H9 (cell line): ENCODE measurements around the gene CRY1. TPM values are rescaled to one million over a fixed set of nuclear protein-coding genes. Genes with fewer than 3 reads are reported as not detected.
A peak's percentile ranks its signal among the peaks of the same experiment; 100 is the strongest.

Experiments used
- DNase-seq: peaks from one replicate; pipeline ENCODE4 v3.0.0-alpha.2; 2017
- H2AFZ ChIP-seq: one replicate; pipeline ENCODE4 v1.6.1; 2013; ENCODE audit warnings: mild to moderate bottlenecking, low read length, control low read depth, moderate library complexity
- H2AK5ac ChIP-seq: 2 replicates; pipeline ENCODE4 v1.6.1; 2013; ENCODE audit warnings: low read length, control low read depth, mixed read lengths; ENCODE audit not compliant: insufficient read length
- H2BK120ac ChIP-seq: one replicate; pipeline ENCODE4 v1.6.1; 2013; ENCODE audit warnings: low read depth, mild to moderate bottlenecking, low read length, control low read depth, inconsistent platforms; ENCODE audit not compliant: poor library complexity, severe bottlenecking
- H2BK12ac ChIP-seq: 2 replicates; pipeline ENCODE4 v1.6.1; 2013; ENCODE audit warnings: low read length, control low read depth, mixed read lengths, low read depth; ENCODE audit not compliant: insufficient read length
- H2BK15ac ChIP-seq: 2 replicates; pipeline ENCODE4 v1.6.1; 2013; ENCODE audit warnings: low read depth, low read length, control low read depth
- H2BK20ac ChIP-seq: one replicate; pipeline ENCODE4 v1.6.1; 2013; ENCODE audit warnings: low read depth, mild to moderate bottlenecking, low read length, control low read depth, inconsistent platforms; ENCODE audit not compliant: poor library complexity, severe bottlenecking
- H2BK5ac ChIP-seq: 2 replicates; pipeline ENCODE4 v1.6.1; 2013; ENCODE audit warnings: low read length, control low read depth, mixed read lengths; ENCODE audit not compliant: insufficient read length
- H3K14ac ChIP-seq: 2 replicates; pipeline ENCODE4 v1.6.1; 2013; ENCODE audit warnings: low read length, control low read depth; ENCODE audit not compliant: insufficient read depth
- H3K18ac ChIP-seq: 2 replicates; pipeline ENCODE4 v1.6.1; 2013; ENCODE audit warnings: low read depth, mild to moderate bottlenecking, mixed read lengths, low read length, control low read depth; ENCODE audit not compliant: insufficient read length
- H3K23ac ChIP-seq: 2 replicates; pipeline ENCODE4 v1.6.1; 2013; ENCODE audit warnings: low read length, control low read depth, mixed read lengths, low read depth; ENCODE audit not compliant: insufficient read length
- H3K23me2 ChIP-seq: 2 replicates; pipeline ENCODE4 v1.6.1; 2013; ENCODE audit warnings: low read depth, mild to moderate bottlenecking, mixed read lengths, low read length, control low read depth; ENCODE audit not compliant: insufficient read length, poor library complexity, severe bottlenecking
- H3K27ac ChIP-seq: 2 replicates; pipeline ENCODE4 v1.5.1; 2013; ENCODE audit warnings: low read length, control low read depth, mixed read lengths, low read depth; ENCODE audit not compliant: insufficient read length
- H3K27me3 ChIP-seq: 2 replicates; pipeline ENCODE4 v1.6.1; 2013; ENCODE audit warnings: low read length, control low read depth, inconsistent platforms; ENCODE audit not compliant: insufficient read depth
- H3K4ac ChIP-seq: 2 replicates; pipeline ENCODE4 v1.6.1; 2013; ENCODE audit warnings: low read depth, mild to moderate bottlenecking, control low read depth, inconsistent platforms, low read length, moderate library complexity
- H3K4me1 ChIP-seq: 2 replicates; pipeline ENCODE4 v1.6.1; 2013; ENCODE audit warnings: low read length, control low read depth, inconsistent platforms; ENCODE audit not compliant: insufficient read depth
- H3K4me2 ChIP-seq: 2 replicates; pipeline ENCODE4 v1.6.1; 2013; ENCODE audit warnings: low read length, control low read depth, mixed read lengths; ENCODE audit not compliant: insufficient read length, insufficient read depth
- H3K56ac ChIP-seq: 2 replicates; pipeline ENCODE4 v1.6.1; 2013; ENCODE audit warnings: low read depth, mild to moderate bottlenecking, mixed read lengths, low read length, control low read depth; ENCODE audit not compliant: insufficient read length
- H3K79me1 ChIP-seq: 2 replicates; pipeline ENCODE4 v1.6.1; 2013; ENCODE audit warnings: low read depth, mild to moderate bottlenecking, moderate library complexity, low read length, control low read depth, inconsistent platforms; ENCODE audit not compliant: insufficient read depth, poor library complexity, severe bottlenecking
- H3K79me2 ChIP-seq: 2 replicates; pipeline ENCODE4 v1.6.1; 2013; ENCODE audit warnings: low read length, control low read depth, inconsistent platforms; ENCODE audit not compliant: insufficient read depth
- H3K9ac ChIP-seq: 2 replicates; pipeline ENCODE4 v1.6.1; 2013; ENCODE audit warnings: low read length, control low read depth, mixed read lengths; ENCODE audit not compliant: insufficient read length; ENCODE audit errors: extremely low read depth
- H3K9me3 ChIP-seq: one replicate; pipeline ENCODE4 v1.6.1; 2013; ENCODE audit warnings: low read depth, low read length, inconsistent platforms; ENCODE audit not compliant: control insufficient read depth
- H3T11ph ChIP-seq: one replicate; pipeline ENCODE4 v1.6.1; 2013; ENCODE audit warnings: mild to moderate bottlenecking, low read length, control low read depth, inconsistent platforms
- H4K20me1 ChIP-seq: one replicate; pipeline ENCODE4 v1.6.1; 2013; ENCODE audit not compliant: control insufficient read depth, insufficient read length, insufficient read depth
- H4K5ac ChIP-seq: 2 replicates; pipeline ENCODE4 v1.6.1; 2013; ENCODE audit warnings: low read depth, mild to moderate bottlenecking, mixed read lengths, low read length, control low read depth; ENCODE audit not compliant: insufficient read length
- H4K8ac ChIP-seq: replicated peaks from 2 replicates; pipeline ENCODE4 v1.6.1; 2013; ENCODE audit warnings: low read length, control low read depth, mixed read lengths, low read depth; ENCODE audit not compliant: insufficient read length
- H4K91ac ChIP-seq: 2 replicates; pipeline ENCODE4 v1.6.1; 2013; ENCODE audit warnings: low read depth, mild to moderate bottlenecking, moderate library complexity, mixed read lengths, low read length, control low read depth; ENCODE audit not compliant: insufficient read length
- H3K27ac Mint-ChIP-seq, 3 experiments: 2 replicates in 2 of 3; 3 replicates in 1 of 3; pipeline ENCODE4 v1.8.0; 2020 to 2021; ENCODE audit warnings: mixed read lengths in 3 of 3, mild to moderate bottlenecking in 1 of 3, moderate library complexity in 1 of 3
- H3K27me3 Mint-ChIP-seq: 2 replicates; pipeline ENCODE4 v1.8.0; 2021; ENCODE audit warnings: low read depth, mild to moderate bottlenecking, moderate library complexity, mixed read lengths
- H3K36me3 Mint-ChIP-seq, 3 experiments: 2 replicates in 2 of 3; 3 replicates in 1 of 3; pipeline ENCODE4 v1.8.0; 2020 to 2021; ENCODE audit warnings: low read depth in 3 of 3, mixed read lengths in 3 of 3; ENCODE audit not compliant: insufficient read depth in 1 of 3
- H3K4me1 Mint-ChIP-seq, 2 experiments: 2 replicates each; pipeline ENCODE4 v1.8.0; 2020; ENCODE audit warnings: mixed read lengths in 2 of 2
- H3K4me3 Mint-ChIP-seq, 2 experiments: 2 replicates in 1 of 2; 3 replicates in 1 of 2; pipeline ENCODE4 v1.8.0; 2020 to 2021; ENCODE audit warnings: mild to moderate bottlenecking in 2 of 2, mixed read lengths in 2 of 2, moderate library complexity in 1 of 2
- H3K9me3 Mint-ChIP-seq, 2 experiments: 2 replicates in 1 of 2; 3 replicates in 1 of 2; pipeline ENCODE4 v1.8.0; 2020; ENCODE audit warnings: mild to moderate bottlenecking in 2 of 2, mixed read lengths in 2 of 2, moderate library complexity in 1 of 2
- WGBS: extraction: QIAGEN DNeasy Blood & Tissue Kit; methylation state at CpG from one replicate; pipeline ENCODE4 v1.1.7; 2013; ENCODE audit warnings: missing lambda C conversion rate, low lambda C conversion rate, mixed read lengths; ENCODE audit not compliant: insufficient read length; ENCODE audit errors: extremely low coverage; 5-methylcytosine and 5-hydroxymethylcytosine counted together
- total RNA-seq: library from RNA; stranded (reverse); gene quantifications from 2 replicates; pipeline ENCODE4 v1.2.1, GENCODE V29; 2021
- TF ChIP-seq, protein P1 (sequence below): fragments of 200-600 bp; sonication (generic); conservative IDR thresholded peaks from 3 replicates; pipeline ENCODE4 v1.8.0; 2021; ENCODE audit warnings: antibody characterized with exemption, mild to moderate bottlenecking

Gene CRY1
- total RNA-seq, 1 experiment from 2014 or later, result 23.5 TPM

DNA sequence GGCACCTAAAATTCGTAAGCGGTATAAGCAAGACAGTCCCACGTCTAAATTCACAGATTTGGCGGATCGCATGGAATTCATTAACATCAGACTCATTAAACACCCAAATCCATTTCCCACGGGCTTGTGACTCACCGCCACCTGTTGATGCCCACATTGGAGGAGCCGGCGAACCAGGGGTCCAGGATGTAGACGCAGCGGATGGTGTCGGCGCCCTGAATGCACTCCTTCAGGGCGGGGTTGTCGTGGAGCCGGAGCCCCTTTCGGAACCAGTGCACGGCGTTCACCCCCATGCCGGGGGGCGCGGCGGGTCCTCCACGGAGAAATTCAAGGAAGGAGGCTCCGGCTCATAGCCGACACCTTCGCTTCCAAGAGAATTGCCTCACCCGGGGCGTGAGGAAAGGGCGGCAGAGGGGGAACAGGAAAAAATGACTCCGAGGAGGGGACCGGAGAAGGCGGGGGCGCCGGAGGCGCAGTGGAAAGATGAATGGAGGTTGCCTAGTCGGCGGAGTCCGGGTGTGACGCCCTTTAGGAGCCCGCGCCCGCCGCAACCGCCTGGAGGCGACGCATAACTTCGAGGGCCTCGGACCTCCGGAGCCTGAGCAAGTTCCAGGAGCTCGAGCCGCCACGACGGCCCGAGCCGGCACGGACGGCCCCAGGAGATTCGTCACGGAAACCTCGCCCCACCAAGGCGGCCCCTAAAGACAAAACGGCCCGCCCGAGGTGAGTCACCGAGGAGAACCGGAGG is 506 bp downstream of the CRY1 start:
- Histone ChIP-seq H3K4me2 (peak overlapping the region; percentile 88), H3K14ac (peak overlapping the region; percentile 76), H2AK5ac (no peak overlapping the region), H3K23me2 (peaks cover 14% of the 10 kb centered on the region), H3K9ac (peak overlapping the region; percentile 79), H2BK12ac (peak overlapping the region; percentile 10), H2AFZ (no peak overlapping the region), H2BK120ac (no peak overlapping the region), H2BK15ac (peak overlapping the region; percentile 97; the same call in 1 of the 2 replicates), H3K79me1 (peaks cover 3% of the 10 kb centered on the region), H3K79me2 (peaks cover 7% of the 10 kb centered on the region; the same call in 1 of the 2 replicates), H3K56ac (no peak overlapping the region), H3K27ac (no peak overlapping the region), H3T11ph (no peak overlapping the region), H4K91ac (no peak overlapping the region), H2BK20ac (no peak overlapping the region), H3K27me3 (no peaks in the 10 kb centered on the region), H4K8ac (no peak overlapping the region), H3K4ac (no peak overlapping the region), H4K20me1 (no peaks in the 10 kb centered on the region), H3K4me1 (peaks cover 3% of the 10 kb centered on the region; the same call in 1 of the 2 replicates), H3K18ac (peak overlapping the region; percentile 68), H3K23ac (no peak overlapping the region), H4K5ac (no peak overlapping the region), H2BK5ac (no peak overlapping the region), H3K9me3 (no peaks in the 10 kb centered on the region)
- no CpG with 5 or more reads among the region's 67 CpGs for WGBS
- peaks cover 3% of the 10 kb centered on the region; the same call in 1 of the 2 replicates for H3K27me3 Mint-ChIP-seq
- peaks cover 20 to 24% of the 10 kb centered on the region in 2 experiments for H3K9me3 Mint-ChIP-seq
- H3K36me3 Mint-ChIP-seq, result peaks cover 13 to 19% (median 16%) of the 10 kb centered on the region in 3 experiments
- peak; percentile 65 for DNase-seq
- H3K27ac Mint-ChIP-seq, result no peak overlapping the region
- H3K4me1 Mint-ChIP-seq, result peaks cover 0 to 4% of the 10 kb centered on the region in 2 experiments; a peak in 2 of 4 replicates
- no peak overlapping the region for H3K4me3 Mint-ChIP-seq
- TF ChIP-seq, protein P1, sequence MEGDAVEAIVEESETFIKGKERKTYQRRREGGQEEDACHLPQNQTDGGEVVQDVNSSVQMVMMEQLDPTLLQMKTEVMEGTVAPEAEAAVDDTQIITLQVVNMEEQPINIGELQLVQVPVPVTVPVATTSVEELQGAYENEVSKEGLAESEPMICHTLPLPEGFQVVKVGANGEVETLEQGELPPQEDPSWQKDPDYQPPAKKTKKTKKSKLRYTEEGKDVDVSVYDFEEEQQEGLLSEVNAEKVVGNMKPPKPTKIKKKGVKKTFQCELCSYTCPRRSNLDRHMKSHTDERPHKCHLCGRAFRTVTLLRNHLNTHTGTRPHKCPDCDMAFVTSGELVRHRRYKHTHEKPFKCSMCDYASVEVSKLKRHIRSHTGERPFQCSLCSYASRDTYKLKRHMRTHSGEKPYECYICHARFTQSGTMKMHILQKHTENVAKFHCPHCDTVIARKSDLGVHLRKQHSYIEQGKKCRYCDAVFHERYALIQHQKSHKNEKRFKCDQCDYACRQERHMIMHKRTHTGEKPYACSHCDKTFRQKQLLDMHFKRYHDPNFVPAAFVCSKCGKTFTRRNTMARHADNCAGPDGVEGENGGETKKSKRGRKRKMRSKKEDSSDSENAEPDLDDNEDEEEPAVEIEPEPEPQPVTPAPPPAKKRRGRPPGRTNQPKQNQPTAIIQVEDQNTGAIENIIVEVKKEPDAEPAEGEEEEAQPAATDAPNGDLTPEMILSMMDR, result no peak
